ENCODE results near the gene KIF16B. TPM values are rescaled to one million over a fixed set of nuclear protein-coding genes. Genes with fewer than 3 reads are reported as not detected.

Gene KIF16B
- total and polyA plus RNA-seq, 2 of the 8 experiments (the other 6 are each of a cell fraction or from before 2014, with no cell fraction given), result 3.0 to 9.2 TPM

DNA sequence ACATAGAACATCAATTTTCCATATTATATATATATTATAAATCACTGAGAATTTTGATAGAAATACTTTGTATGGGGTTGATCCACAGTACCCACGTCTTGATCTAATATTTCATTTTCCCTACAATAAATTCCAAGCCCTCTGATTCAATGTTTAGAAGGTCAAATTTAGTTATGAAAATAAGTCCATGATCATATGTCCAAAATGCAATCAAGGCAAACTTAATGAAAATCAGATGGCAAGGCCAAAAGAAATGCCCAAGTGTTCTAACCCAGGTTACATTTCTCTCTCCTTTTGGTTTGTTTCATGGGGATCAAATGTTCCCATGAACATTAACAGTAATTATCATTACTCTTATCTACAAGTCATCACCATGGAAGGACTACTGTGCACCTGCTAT, 203.8 kb downstream of the KIF16B start (continued):
- TF ChIP-seq, protein P1, sequence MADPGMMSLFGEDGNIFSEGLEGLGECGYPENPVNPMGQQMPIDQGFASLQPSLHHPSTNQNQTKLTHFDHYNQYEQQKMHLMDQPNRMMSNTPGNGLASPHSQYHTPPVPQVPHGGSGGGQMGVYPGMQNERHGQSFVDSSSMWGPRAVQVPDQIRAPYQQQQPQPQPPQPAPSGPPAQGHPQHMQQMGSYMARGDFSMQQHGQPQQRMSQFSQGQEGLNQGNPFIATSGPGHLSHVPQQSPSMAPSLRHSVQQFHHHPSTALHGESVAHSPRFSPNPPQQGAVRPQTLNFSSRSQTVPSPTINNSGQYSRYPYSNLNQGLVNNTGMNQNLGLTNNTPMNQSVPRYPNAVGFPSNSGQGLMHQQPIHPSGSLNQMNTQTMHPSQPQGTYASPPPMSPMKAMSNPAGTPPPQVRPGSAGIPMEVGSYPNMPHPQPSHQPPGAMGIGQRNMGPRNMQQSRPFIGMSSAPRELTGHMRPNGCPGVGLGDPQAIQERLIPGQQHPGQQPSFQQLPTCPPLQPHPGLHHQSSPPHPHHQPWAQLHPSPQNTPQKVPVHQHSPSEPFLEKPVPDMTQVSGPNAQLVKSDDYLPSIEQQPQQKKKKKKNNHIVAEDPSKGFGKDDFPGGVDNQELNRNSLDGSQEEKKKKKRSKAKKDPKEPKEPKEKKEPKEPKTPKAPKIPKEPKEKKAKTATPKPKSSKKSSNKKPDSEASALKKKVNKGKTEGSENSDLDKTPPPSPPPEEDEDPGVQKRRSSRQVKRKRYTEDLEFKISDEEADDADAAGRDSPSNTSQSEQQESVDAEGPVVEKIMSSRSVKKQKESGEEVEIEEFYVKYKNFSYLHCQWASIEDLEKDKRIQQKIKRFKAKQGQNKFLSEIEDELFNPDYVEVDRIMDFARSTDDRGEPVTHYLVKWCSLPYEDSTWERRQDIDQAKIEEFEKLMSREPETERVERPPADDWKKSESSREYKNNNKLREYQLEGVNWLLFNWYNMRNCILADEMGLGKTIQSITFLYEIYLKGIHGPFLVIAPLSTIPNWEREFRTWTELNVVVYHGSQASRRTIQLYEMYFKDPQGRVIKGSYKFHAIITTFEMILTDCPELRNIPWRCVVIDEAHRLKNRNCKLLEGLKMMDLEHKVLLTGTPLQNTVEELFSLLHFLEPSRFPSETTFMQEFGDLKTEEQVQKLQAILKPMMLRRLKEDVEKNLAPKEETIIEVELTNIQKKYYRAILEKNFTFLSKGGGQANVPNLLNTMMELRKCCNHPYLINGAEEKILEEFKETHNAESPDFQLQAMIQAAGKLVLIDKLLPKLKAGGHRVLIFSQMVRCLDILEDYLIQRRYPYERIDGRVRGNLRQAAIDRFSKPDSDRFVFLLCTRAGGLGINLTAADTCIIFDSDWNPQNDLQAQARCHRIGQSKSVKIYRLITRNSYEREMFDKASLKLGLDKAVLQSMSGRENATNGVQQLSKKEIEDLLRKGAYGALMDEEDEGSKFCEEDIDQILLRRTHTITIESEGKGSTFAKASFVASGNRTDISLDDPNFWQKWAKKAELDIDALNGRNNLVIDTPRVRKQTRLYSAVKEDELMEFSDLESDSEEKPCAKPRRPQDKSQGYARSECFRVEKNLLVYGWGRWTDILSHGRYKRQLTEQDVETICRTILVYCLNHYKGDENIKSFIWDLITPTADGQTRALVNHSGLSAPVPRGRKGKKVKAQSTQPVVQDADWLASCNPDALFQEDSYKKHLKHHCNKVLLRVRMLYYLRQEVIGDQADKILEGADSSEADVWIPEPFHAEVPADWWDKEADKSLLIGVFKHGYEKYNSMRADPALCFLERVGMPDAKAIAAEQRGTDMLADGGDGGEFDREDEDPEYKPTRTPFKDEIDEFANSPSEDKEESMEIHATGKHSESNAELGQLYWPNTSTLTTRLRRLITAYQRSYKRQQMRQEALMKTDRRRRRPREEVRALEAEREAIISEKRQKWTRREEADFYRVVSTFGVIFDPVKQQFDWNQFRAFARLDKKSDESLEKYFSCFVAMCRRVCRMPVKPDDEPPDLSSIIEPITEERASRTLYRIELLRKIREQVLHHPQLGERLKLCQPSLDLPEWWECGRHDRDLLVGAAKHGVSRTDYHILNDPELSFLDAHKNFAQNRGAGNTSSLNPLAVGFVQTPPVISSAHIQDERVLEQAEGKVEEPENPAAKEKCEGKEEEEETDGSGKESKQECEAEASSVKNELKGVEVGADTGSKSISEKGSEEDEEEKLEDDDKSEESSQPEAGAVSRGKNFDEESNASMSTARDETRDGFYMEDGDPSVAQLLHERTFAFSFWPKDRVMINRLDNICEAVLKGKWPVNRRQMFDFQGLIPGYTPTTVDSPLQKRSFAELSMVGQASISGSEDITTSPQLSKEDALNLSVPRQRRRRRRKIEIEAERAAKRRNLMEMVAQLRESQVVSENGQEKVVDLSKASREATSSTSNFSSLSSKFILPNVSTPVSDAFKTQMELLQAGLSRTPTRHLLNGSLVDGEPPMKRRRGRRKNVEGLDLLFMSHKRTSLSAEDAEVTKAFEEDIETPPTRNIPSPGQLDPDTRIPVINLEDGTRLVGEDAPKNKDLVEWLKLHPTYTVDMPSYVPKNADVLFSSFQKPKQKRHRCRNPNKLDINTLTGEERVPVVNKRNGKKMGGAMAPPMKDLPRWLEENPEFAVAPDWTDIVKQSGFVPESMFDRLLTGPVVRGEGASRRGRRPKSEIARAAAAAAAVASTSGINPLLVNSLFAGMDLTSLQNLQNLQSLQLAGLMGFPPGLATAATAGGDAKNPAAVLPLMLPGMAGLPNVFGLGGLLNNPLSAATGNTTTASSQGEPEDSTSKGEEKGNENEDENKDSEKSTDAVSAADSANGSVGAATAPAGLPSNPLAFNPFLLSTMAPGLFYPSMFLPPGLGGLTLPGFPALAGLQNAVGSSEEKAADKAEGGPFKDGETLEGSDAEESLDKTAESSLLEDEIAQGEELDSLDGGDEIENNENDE (IDR thresholded peaks at IDR 0.05; ENCODE audit: insufficient replicate concordance, low read length), result no peak
- TF ChIP-seq, protein P2, sequence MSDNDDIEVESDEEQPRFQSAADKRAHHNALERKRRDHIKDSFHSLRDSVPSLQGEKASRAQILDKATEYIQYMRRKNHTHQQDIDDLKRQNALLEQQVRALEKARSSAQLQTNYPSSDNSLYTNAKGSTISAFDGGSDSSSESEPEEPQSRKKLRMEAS (IDR thresholded peaks at IDR 0.05), result no peak
- TF ChIP-seq CTBP2 (IDR thresholded peaks at IDR 0.05; ENCODE audit: borderline replicate concordance, insufficient read depth, insufficient read length, low read length) (no peak), NANOG (IDR thresholded peaks at IDR 0.05; ENCODE audit: insufficient read depth, low read depth, low read length, poor library complexity, severe bottlenecking) (no peak), ZNF274 (IDR thresholded peaks at IDR 0.05; ENCODE audit: borderline replicate concordance, extremely low read depth, low read length) (no peak), EP300 (IDR thresholded peaks at IDR 0.05; ENCODE audit: borderline replicate concordance in 1 of 2, low read depth in 2 of 2, low read length in 2 of 2) (no peak), POU5F1 (IDR thresholded peaks at IDR 0.05; ENCODE audit: low read depth, low read length) (no peak), TBP (IDR thresholded peaks at IDR 0.05; ENCODE audit: low read depth, low read length) (no peak), TAF1 (IDR thresholded peaks at IDR 0.05; ENCODE audit: low read depth, low read length) (no peak)
- TF ChIP-seq, protein P3, sequence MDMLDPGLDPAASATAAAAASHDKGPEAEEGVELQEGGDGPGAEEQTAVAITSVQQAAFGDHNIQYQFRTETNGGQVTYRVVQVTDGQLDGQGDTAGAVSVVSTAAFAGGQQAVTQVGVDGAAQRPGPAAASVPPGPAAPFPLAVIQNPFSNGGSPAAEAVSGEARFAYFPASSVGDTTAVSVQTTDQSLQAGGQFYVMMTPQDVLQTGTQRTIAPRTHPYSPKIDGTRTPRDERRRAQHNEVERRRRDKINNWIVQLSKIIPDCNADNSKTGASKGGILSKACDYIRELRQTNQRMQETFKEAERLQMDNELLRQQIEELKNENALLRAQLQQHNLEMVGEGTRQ (IDR thresholded peaks at IDR 0.05; ENCODE audit: low read length), result no peak

All from H1 (cell line).